Right lobe of liver (tissue), 6 donors: Measurements from ENCODE around the gene SMARCE1. TPM values are rescaled to one million over a fixed set of nuclear protein-coding genes. Genes with fewer than 3 reads are reported as not detected.
"Not testable (repeated sequence)": the region's sequence is repeated elsewhere in the genome, so short reads cannot be mapped to it uniquely, and the experiment has no call there.

Source experiments
- ATAC-seq, 4 donors: fragments of 200-7000 bp; cut with Tn5 transposase; one replicate each; pipeline ENCODE4 v1.9.1; 2020; ENCODE audit warnings: mild to moderate bottlenecking in 4 of 4, moderate library complexity in 4 of 4
- DNase-seq, 3 donors: peaks; one replicate each; pipeline ENCODE4 v3.0.0-alpha.2; 2020
- H3K27ac ChIP-seq, 3 donors: fragments of 200-600 bp; one replicate each; pipeline ENCODE4 v1.8.0; 2022
- H3K27me3 ChIP-seq, 2 donors: fragments of 200-600 bp; one replicate each; pipeline ENCODE4 v1.8.0; 2022
- H3K36me3 ChIP-seq, 4 donors: fragments of 200-600 bp; sonication (generic) in 1 of 4; one replicate each; pipeline versions ENCODE4 v1.5.1 to v1.8.0; 2017 to 2022; ENCODE audit warnings: control low read depth in 1 of 4
- H3K4me1 ChIP-seq, 4 donors: fragments of 200-600 bp; sonication (generic) in 1 of 4; one replicate each; pipeline versions ENCODE4 v1.5.1 to v1.8.0; 2017 to 2022; ENCODE audit warnings: control low read depth in 1 of 4
- H3K4me3 ChIP-seq, 3 donors: fragments of 200-600 bp; one replicate each; pipeline ENCODE4 v1.8.0; 2022
- H3K9me3 ChIP-seq, 4 donors: fragments of 200-600 bp; sonication (generic) in 1 of 4; one replicate each; pipeline versions ENCODE4 v1.5.1 to v1.8.0; 2017 to 2022; ENCODE audit warnings: control low read depth in 1 of 4
- POLR2A ChIP-seq: fragments of 450-650 bp; IDR thresholded peaks from one replicate; pipeline ENCODE4 v1.6.1; 2017; ENCODE audit warnings: antibody characterized with exemption, mild to moderate bottlenecking
- WGBS: methylation state at CpG from one replicate; pipeline ENCODE4 v1.1.6; 2018; ENCODE audit warnings: low coverage, low lambda C conversion rate; ENCODE audit not compliant: insufficient coverage; ENCODE audit errors: missing lambda C conversion rate; 5-methylcytosine and 5-hydroxymethylcytosine counted together
- intact Hi-C, 2 donors: fragments of 100-400 bp; cut with DNase I; formaldehyde crosslinking; loops; one replicate each; pipeline versions ENCODE4 v1.11.2 to v1.14.1; 2022
- total RNA-seq, 6 experiments: library from RNA; depleted of rRNA in 2 of 6; stranded (reverse); fragments of >200 nt in 2 of 6; fragmentation: NEBNext Ultra II Directional in 3 of 6; extraction: Animal tissue kit (Norgen Biotek cat#: 25700) in 3 of 6; gene quantifications; one replicate each; pipeline versions ENCODE4 v1.1.0 to v1.2.4, GENCODE V29; 2016 to 2023
- TF ChIP-seq, protein P1 (sequence below), 4 donors: fragments of 200-600 bp in 3 of 4; fragments of 450-650 bp in 1 of 4; IDR thresholded peaks; one replicate each; pipeline versions ENCODE4 v1.5.1 to v1.8.0; 2016 to 2022; ENCODE audit warnings: antibody characterized with exemption in 4 of 4, mild to moderate bottlenecking in 2 of 4
- donor health status: DM: no; HTN: yes; CAD: no.
- donor health status: DM: no; HTN: no; CAD: no.
- donor health status: DM: no; HTN: no; CAD: no.
- donor health status: DM: no; HTN: yes; CAD: no.
- donor health status: DM: no; HTN: yes; CAD: no.

The SMARCE1 gene
- total RNA-seq, 6 experiments from 2014 or later, result 28.8 to 47.1 (median 33.5) TPM

- H3K4me3 ChIP-seq, result no peak overlapping the region
- intact Hi-C loops, result no loop called here
- DNase-seq (no peak), ATAC-seq (no peak)
- peaks cover 0 to 6% (median 1%) of the 10 kb centered on the region in 4 donors for H3K4me1 ChIP-seq
- no peaks in the 10 kb centered on the region for H3K27me3 ChIP-seq
- WGBS, result 88% methylated on average over 3 of the region's 3 CpGs
- H3K36me3 ChIP-seq, result no peaks in the 10 kb centered on the region
- TF ChIP-seq, protein P1, sequence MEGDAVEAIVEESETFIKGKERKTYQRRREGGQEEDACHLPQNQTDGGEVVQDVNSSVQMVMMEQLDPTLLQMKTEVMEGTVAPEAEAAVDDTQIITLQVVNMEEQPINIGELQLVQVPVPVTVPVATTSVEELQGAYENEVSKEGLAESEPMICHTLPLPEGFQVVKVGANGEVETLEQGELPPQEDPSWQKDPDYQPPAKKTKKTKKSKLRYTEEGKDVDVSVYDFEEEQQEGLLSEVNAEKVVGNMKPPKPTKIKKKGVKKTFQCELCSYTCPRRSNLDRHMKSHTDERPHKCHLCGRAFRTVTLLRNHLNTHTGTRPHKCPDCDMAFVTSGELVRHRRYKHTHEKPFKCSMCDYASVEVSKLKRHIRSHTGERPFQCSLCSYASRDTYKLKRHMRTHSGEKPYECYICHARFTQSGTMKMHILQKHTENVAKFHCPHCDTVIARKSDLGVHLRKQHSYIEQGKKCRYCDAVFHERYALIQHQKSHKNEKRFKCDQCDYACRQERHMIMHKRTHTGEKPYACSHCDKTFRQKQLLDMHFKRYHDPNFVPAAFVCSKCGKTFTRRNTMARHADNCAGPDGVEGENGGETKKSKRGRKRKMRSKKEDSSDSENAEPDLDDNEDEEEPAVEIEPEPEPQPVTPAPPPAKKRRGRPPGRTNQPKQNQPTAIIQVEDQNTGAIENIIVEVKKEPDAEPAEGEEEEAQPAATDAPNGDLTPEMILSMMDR (IDR thresholded peaks at IDR 0.05), result no peak
- no peak for TF ChIP-seq POLR2A
- H3K27ac ChIP-seq, result no peak overlapping the region
- H3K9me3 ChIP-seq, result no peaks in the 10 kb centered on the region
These were observed 56.9 kb downstream of the SMARCE1 start for GRCh38 chr17:40590742-40591141.

- TF ChIP-seq, protein P1 (IDR thresholded peaks at IDR 0.05), result no peak
- no peak for TF ChIP-seq POLR2A
- Histone ChIP-seq H3K27ac (no peak overlapping the region), H3K4me1 (no peaks in the 10 kb centered on the region), H3K9me3 (no peaks in the 10 kb centered on the region), H3K36me3 (no peaks in the 10 kb centered on the region), H3K4me3 (no peak overlapping the region), H3K27me3 (no peaks in the 10 kb centered on the region)
- WGBS, result 67% methylated on average over 1 of the region's 2 CpGs
- intact Hi-C loops, result no loop called here
- ATAC-seq (no peak), DNase-seq (no peak)
These were observed 59.1 kb downstream of the SMARCE1 start for GRCh38 chr17:40588552-40588951.

DNA sequence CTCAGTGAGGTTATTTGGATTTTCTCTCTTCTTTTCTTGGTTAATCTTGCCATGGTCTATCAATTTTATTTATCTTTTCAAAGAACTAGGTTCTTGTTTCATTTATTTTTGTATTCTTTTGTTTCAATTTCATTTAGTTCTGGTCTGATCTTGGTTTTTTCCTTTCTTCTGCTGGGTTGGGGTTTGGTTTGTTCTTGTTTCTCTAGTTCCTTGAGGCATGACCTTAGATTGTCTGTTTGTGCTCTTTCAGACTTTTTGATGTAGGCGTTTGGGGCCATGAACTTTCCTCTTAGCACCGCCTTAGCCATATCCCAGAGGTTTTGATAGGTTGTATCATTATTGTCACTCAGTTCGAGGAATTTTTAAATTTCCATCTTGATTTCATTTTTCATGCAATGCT lies 61.4 kb downstream of the SMARCE1 start:
- DNase-seq, H3K9me3 ChIP-seq, H3K4me3 ChIP-seq, H3K4me1 ChIP-seq, H3K36me3 ChIP-seq, H3K27ac ChIP-seq, H3K27me3 ChIP-seq, ATAC-seq, intact Hi-C loops: not testable (repeated sequence)
- WGBS, result 76% methylated on average over 3 of the region's 3 CpGs

DNA sequence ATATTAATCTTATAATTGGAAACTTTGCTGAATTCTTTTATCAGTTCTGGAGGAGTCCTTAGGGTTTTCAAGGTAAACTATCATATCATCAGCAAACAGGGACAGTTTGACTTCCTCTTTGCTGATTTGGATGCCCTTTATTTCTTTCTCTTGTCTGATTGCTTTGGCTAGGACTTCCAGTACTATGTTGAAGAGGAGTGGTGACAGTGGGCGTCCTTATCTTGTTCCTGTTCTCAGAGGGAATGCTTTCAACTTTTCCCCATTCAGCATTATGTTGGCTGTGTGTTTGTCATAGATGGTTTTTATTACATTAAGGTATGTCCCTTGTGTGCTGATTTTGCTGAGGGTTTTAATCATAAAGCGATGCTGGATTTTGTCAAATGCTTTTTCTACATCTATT lies 62.7 kb downstream of the SMARCE1 start:
- H3K27ac ChIP-seq, H3K36me3 ChIP-seq, DNase-seq, intact Hi-C loops, ATAC-seq, H3K27me3 ChIP-seq, H3K4me3 ChIP-seq, H3K9me3 ChIP-seq, H3K4me1 ChIP-seq: not testable (repeated sequence)
- WGBS, result 72% methylated on average over 2 of the region's 2 CpGs

GRCh38 chr17:40582328-40582901 lies 65.2 kb downstream of the SMARCE1 start:
- H3K27ac ChIP-seq, result no peak overlapping the region
- ATAC-seq, result peak; percentile 65 to 74 (median 72)
- 43% methylated on average over 11 of the region's 11 CpGs for WGBS
- H3K4me3 ChIP-seq, result no peak overlapping the region
- intact Hi-C loops, result no loop called here
- no peaks in the 10 kb centered on the region for H3K27me3 ChIP-seq
- TF ChIP-seq, protein P1 (IDR thresholded peaks at IDR 0.05), result no peak
- TF ChIP-seq POLR2A, result no peak
- DNase-seq, result peak in 1 of 3 donors; percentile 60
- no peaks in the 10 kb centered on the region for H3K9me3 ChIP-seq
- no peaks in the 10 kb centered on the region for H3K4me1 ChIP-seq
- H3K36me3 ChIP-seq, result no peaks in the 10 kb centered on the region

GRCh38 chr17:40580140-40580539 lies 67.5 kb downstream of the SMARCE1 start:
- no peak for ATAC-seq
- Histone ChIP-seq H3K4me3 (no peak overlapping the region), H3K27ac (no peak overlapping the region), H3K27me3 (no peaks in the 10 kb centered on the region), H3K36me3 (no peaks in the 10 kb centered on the region), H3K4me1 (no peaks in the 10 kb centered on the region), H3K9me3 (no peaks in the 10 kb centered on the region)
- no peak for DNase-seq
- intact Hi-C loops, result no loop called here
- no peak for TF ChIP-seq POLR2A
- TF ChIP-seq, protein P1 (IDR thresholded peaks at IDR 0.05), result no peak
